Activated naive CD8-positive, alpha-beta T cell treated with anti-CD3 and anti-CD28 coated beads for 36 hours (primary cell): ENCODE results near the gene PLEK. TPM values are rescaled to one million over a fixed set of nuclear protein-coding genes. Genes with fewer than 3 reads are reported as not detected.
"Not testable (repeated sequence)": the region's sequence is repeated elsewhere in the genome, so short reads cannot be mapped to it uniquely, and the experiment has no call there.

Experiments
- DNase-seq: peaks from one replicate; pipeline ENCODE4 v3.0.0; 2021
- H3K27ac Mint-ChIP-seq: one replicate; pipeline ENCODE4 v1.8.0; 2022; ENCODE audit warnings: mild to moderate bottlenecking, moderate library complexity, mixed read lengths
- H3K27me3 Mint-ChIP-seq: one replicate; pipeline ENCODE4 v1.8.0; 2022; ENCODE audit warnings: mild to moderate bottlenecking, mixed read lengths
- H3K36me3 Mint-ChIP-seq: one replicate; pipeline ENCODE4 v1.8.0; 2021; ENCODE audit warnings: mild to moderate bottlenecking, mixed read lengths
- H3K4me1 Mint-ChIP-seq: one replicate; pipeline ENCODE4 v1.8.0; 2021; ENCODE audit warnings: mixed read lengths
- H3K4me3 Mint-ChIP-seq: one replicate; pipeline ENCODE4 v1.8.0; 2022; ENCODE audit warnings: mild to moderate bottlenecking, moderate library complexity, mixed read lengths
- H3K9me3 Mint-ChIP-seq: one replicate; pipeline ENCODE4 v1.8.0; 2022; ENCODE audit warnings: mixed read lengths
- total RNA-seq, 2 experiments: library from RNA; stranded (reverse); gene quantifications; one replicate each; pipeline ENCODE4 v1.2.3, GENCODE V29; 2021

The PLEK gene
- total RNA-seq, 2 experiments from 2014 or later: 2.2 to 2.3 TPM

- no peak overlapping the region for H3K4me3 Mint-ChIP-seq
- H3K4me1 Mint-ChIP-seq: peaks cover 50% of the 10 kb centered on the region
- no peaks in the 10 kb centered on the region for H3K27me3 Mint-ChIP-seq
- peaks cover 5% of the 10 kb centered on the region for H3K9me3 Mint-ChIP-seq
- H3K27ac Mint-ChIP-seq: peak overlapping the region; percentile 63
- no peak for DNase-seq
- peaks cover 2% of the 10 kb centered on the region for H3K36me3 Mint-ChIP-seq
Observed at GRCh38 chr2:68385907-68386287, 20.8 kb downstream of the PLEK start.

DNA sequence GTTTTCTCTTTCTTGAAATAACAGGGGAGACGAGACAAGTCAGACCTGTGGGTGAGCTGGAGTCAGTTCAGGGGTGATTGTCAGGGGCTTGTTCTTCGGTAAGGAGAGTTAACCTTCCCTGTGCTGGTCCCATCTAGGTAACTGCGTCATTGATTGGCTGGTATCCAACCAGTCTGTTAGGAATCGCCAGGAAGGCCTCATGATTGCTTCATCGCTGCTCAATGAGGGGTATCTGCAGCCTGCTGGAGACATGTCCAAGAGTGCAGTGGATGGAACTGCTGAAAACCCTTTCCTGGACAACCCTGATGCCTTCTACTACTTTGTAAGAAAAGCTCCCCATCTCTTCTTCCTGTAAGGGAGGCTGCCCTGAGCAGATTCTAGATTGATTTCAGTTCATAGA, 21.3 kb downstream of the PLEK start:
- Mint-ChIP-seq H3K9me3 (peaks cover 5% of the 10 kb centered on the region), H3K27me3 (no peaks in the 10 kb centered on the region), H3K27ac (peak overlapping the region; percentile 32), H3K4me1 (peaks cover 50% of the 10 kb centered on the region), H3K4me3 (no peak overlapping the region), H3K36me3 (peaks cover 2% of the 10 kb centered on the region)
- no peak for DNase-seq

DNA sequence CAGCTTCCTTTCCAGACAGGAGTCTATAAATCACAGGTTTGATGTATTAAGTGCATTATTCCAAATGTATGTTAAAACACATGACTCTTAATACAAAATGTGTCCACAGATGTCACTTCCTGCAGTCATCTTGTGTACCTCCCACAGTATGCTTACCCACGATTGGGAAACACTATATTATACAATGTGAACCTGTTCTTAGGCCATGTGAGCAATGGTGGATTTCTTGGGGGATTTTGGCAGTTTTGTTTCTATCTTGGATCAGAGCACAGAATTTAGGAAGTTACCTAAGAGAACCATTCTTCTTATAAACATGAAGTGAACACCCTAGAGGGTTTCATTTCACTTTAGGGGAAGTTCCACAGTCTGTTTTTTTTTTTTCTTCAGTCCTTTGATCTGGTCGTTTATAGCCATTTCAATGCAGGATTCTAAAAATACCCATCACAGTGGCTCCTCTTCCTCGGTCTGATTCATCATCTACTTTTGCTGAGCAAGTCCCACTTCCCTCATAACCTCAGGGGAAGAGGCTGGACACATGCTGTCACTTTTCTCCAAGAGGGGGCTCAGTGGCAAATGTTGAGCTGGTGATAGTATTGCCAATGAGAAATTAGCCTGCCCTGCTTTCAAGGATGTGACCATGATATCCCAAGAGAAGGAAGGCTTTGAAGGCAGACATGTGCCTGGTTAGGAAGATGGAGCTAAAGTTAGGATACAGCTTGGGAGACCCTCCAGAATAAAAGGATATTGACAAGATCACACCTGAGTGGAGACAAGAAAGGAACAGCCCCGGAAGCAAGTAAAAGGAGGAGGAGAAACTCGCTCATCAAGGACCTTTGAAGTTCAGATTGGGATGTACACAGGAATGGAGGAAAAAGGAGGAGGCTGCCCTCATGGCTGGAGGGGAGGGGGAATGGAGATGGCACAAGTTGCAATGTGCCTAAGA, 22.6 kb downstream of the PLEK start:
- no peaks in the 10 kb centered on the region for H3K27me3 Mint-ChIP-seq
- H3K9me3 Mint-ChIP-seq: peaks cover 5% of the 10 kb centered on the region
- H3K4me3 Mint-ChIP-seq: peak overlapping the region; percentile 62
- peak; percentile 35 for DNase-seq
- H3K36me3 Mint-ChIP-seq: peaks cover 2% of the 10 kb centered on the region
- H3K27ac Mint-ChIP-seq: peak overlapping the region; percentile 93
- peaks cover 50% of the 10 kb centered on the region for H3K4me1 Mint-ChIP-seq

- no peak for DNase-seq
- H3K4me3 Mint-ChIP-seq: peak overlapping the region; percentile 62
- H3K36me3 Mint-ChIP-seq: peaks cover 2% of the 10 kb centered on the region
- H3K4me1 Mint-ChIP-seq: peaks cover 50% of the 10 kb centered on the region
- H3K9me3 Mint-ChIP-seq: peaks cover 5% of the 10 kb centered on the region
- H3K27ac Mint-ChIP-seq: peak overlapping the region; percentile 93
- H3K27me3 Mint-ChIP-seq: no peaks in the 10 kb centered on the region
Observed at GRCh38 chr2:68388358-68388757, 23.3 kb downstream of the PLEK start.

DNA sequence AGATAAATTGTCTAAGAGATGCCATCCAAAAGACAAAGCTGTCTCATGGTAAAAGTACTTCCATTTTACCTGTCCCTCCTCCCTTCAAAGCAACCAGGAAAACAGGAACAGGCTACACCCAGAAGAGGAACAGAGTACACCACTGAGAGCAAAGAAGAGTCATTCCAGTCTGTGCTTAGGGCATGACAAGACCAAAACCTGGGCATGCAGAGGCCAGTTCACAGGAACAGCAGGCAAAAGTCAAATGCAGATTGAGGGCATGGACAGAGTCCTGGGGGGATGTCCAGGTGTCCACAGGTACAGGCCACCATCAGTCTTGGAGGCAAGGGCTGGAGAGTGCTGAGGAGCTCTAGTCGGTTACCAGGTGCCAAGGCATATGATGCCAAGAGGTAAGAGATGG, 23.7 kb downstream of the PLEK start:
- H3K36me3 Mint-ChIP-seq: peaks cover 2% of the 10 kb centered on the region
- peak overlapping the region; percentile 93 for H3K27ac Mint-ChIP-seq
- peaks cover 5% of the 10 kb centered on the region for H3K9me3 Mint-ChIP-seq
- peak overlapping the region; percentile 49 for H3K4me3 Mint-ChIP-seq
- peaks cover 47% of the 10 kb centered on the region for H3K4me1 Mint-ChIP-seq
- no peaks in the 10 kb centered on the region for H3K27me3 Mint-ChIP-seq
- no peak for DNase-seq

- Mint-ChIP-seq H3K27ac (no peak overlapping the region), H3K9me3 (peaks cover 5% of the 10 kb centered on the region), H3K4me1 (peaks cover 38% of the 10 kb centered on the region), H3K27me3 (no peaks in the 10 kb centered on the region), H3K36me3 (peaks cover 2% of the 10 kb centered on the region), H3K4me3 (no peak overlapping the region)
- no peak for DNase-seq
Observed at GRCh38 chr2:68390114-68390513, 25.0 kb downstream of the PLEK start.

DNA sequence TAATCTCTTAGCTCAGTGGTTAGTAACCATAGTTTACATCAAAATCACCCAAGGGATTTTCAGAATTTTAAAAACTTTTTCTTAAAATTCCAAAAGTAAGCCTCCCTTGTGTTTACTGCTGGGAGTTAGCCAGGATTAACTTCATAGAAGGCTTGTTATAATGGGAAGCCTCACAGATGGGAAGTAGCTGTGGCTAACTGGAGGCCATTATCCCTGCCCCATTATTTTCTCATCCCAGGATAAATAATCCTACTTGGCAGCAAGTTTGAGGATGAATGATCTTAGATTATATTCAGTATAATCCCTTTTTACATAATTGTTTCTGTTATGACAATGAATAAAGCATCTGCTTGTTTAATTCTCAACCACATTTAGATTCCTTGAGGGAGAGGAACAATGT, 25.5 kb downstream of the PLEK start:
- Mint-ChIP-seq H3K9me3 (peaks cover 5% of the 10 kb centered on the region), H3K4me3 (no peak overlapping the region), H3K27ac (no peak overlapping the region), H3K4me1 (peaks cover 33% of the 10 kb centered on the region), H3K36me3 (peaks cover 2% of the 10 kb centered on the region), H3K27me3 (no peaks in the 10 kb centered on the region)
- no peak for DNase-seq

DNA sequence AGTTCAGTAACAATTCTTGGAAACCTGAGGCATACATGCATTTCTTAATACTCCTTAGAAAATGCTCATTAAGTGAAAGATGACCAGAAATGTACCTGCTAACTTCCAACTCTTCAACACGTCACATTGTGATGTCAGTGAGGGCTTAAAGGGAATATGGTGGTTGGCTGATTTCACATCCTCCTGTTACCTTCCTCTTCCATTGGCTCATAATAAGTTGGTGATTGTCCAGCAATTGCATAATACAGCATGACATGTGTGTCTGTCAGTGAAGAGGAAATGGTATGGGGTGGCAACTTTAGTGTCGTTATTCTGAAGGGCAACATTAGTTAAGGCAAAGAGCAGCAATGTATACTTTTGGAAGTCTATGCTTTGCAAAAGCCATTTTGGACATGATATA, 26.0 kb downstream of the PLEK start:
- H3K9me3 Mint-ChIP-seq: peaks cover 4% of the 10 kb centered on the region
- H3K4me3 Mint-ChIP-seq: no peak overlapping the region
- no peak for DNase-seq
- H3K36me3 Mint-ChIP-seq: peaks cover 2% of the 10 kb centered on the region
- H3K27ac Mint-ChIP-seq: peak overlapping the region; percentile 10
- H3K4me1 Mint-ChIP-seq: peaks cover 29% of the 10 kb centered on the region
- no peaks in the 10 kb centered on the region for H3K27me3 Mint-ChIP-seq

DNA sequence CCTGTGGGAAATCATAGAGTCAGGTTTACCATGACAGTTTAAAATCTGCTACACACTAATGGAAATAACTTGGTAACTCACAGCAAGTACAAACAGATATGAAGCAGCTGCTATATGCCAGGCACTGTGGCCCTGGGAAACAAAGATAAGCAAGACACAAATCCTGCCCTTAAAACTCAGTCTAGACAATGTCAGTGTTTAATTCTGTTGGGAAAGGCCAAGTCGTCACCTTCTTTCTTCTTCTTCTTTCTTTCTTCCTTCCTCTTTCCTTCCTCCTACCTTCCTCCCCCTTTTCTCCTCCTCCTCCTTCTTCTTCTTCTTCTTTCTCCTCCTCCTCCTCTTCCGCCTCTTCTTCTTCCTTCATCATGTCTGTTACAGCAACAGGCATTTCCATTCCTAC, 26.8 kb downstream of the PLEK start:
- no peak for DNase-seq
- H3K27ac Mint-ChIP-seq: no peak overlapping the region
- no peak overlapping the region for H3K4me3 Mint-ChIP-seq
- H3K4me1 Mint-ChIP-seq: peaks cover 24% of the 10 kb centered on the region
- peaks cover 2% of the 10 kb centered on the region for H3K36me3 Mint-ChIP-seq
- H3K27me3 Mint-ChIP-seq: no peaks in the 10 kb centered on the region
- peaks cover 1% of the 10 kb centered on the region for H3K9me3 Mint-ChIP-seq

DNA sequence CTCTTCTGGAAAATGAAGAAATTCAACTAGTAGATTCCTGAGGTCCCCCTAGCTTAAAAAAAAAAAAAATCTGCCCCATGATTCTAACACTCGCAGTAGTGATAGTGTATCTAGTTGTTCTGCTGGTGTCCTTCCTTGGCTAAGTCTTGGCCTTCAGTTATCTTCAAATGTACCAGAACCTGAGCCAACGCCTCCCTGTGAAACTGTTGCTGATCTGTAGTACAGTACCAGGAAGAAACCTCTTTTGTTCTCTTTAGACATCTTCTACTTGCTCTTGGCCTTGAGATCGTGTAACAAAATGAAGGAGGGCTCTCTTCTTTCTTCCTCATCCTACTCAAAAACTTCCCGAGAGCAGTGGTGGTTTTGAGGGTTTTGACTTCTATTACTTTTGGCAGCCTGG, 31.0 kb downstream of the PLEK start:
- peaks cover 16% of the 10 kb centered on the region for H3K9me3 Mint-ChIP-seq
- no peak for DNase-seq
- no peaks in the 10 kb centered on the region for H3K4me1 Mint-ChIP-seq
- H3K4me3 Mint-ChIP-seq: no peak overlapping the region
- peaks cover 6% of the 10 kb centered on the region for H3K27me3 Mint-ChIP-seq
- no peak overlapping the region for H3K27ac Mint-ChIP-seq
- H3K36me3 Mint-ChIP-seq: peaks cover 2% of the 10 kb centered on the region

DNA sequence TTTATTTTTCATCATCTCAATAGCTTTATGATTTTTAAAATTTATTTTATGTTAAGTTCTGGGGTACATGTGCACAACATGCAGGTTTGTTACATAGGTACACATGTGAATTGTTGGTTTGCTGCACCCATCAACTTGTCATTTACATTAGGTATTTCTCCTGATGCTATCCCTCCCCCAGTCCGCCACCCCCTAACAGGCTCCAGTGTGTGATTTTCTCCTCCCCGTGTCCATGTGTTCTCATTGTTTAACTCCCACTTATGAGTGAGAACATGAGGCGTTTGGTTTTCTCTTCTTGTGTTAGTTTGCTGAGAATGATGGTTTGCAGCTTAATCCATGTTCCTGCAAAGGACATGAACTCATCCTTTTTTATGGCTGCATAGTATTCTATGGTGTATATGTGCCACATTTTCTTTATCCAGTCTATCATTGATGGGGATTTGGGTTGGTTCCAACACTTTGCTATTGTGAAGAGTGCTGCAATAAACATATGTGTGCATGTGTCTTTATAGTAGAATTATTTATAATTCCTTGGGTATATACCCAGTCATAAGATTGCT, 32.7 kb downstream of the PLEK start:
- not testable (repeated sequence) for DNase-seq, H3K27ac Mint-ChIP-seq, H3K27me3 Mint-ChIP-seq, H3K4me3 Mint-ChIP-seq, H3K36me3 Mint-ChIP-seq, H3K4me1 Mint-ChIP-seq
- peaks cover 21% of the 10 kb centered on the region for H3K9me3 Mint-ChIP-seq

- Mint-ChIP-seq H3K4me3 (no peak overlapping the region), H3K27ac (no peak overlapping the region), H3K36me3 (peaks cover 6% of the 10 kb centered on the region), H3K9me3 (peaks cover 30% of the 10 kb centered on the region), H3K27me3 (peaks cover 16% of the 10 kb centered on the region), H3K4me1 (no peaks in the 10 kb centered on the region)
- no peak for DNase-seq
Observed at GRCh38 chr2:68403199-68403644, 38.1 kb downstream of the PLEK start.

DNA sequence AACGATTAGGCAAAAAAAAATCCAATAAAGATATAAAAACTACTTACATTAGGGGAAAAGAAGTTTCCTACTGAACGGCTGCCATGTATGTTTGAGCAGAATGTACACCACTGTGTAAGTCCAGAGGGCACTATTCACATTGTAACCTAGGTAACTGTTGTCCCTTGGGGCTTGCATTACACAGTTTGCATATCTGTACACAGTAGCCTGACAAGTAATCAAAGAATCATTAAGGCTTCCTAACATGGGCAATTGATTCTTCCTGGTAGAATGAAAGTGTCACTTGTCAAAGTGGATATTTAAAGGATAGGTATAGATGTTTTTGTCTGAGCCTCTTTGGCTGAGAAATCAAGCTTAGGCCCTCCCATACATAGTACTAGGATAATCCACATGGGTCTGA, 39.1 kb downstream of the PLEK start:
- H3K27ac Mint-ChIP-seq: no peak overlapping the region
- H3K9me3 Mint-ChIP-seq: peaks cover 28% of the 10 kb centered on the region
- DNase-seq: no peak
- H3K4me1 Mint-ChIP-seq: no peaks in the 10 kb centered on the region
- no peak overlapping the region for H3K4me3 Mint-ChIP-seq
- peaks cover 16% of the 10 kb centered on the region for H3K27me3 Mint-ChIP-seq
- H3K36me3 Mint-ChIP-seq: peaks cover 6% of the 10 kb centered on the region

GRCh38 chr2:68404893-68405799, 40.1 kb downstream of the PLEK start:
- DNase-seq: no peak
- Mint-ChIP-seq H3K4me3 (no peak overlapping the region), H3K27me3 (peaks cover 18% of the 10 kb centered on the region), H3K36me3 (peaks cover 6% of the 10 kb centered on the region), H3K27ac (no peak overlapping the region), H3K9me3 (peaks cover 23% of the 10 kb centered on the region), H3K4me1 (no peaks in the 10 kb centered on the region)
